ENCODE measurements around the gene NAV3.

Gene NAV3

GRCh38 chr12:77925536-77926108 is 94.9 kb downstream of the NAV3 start:
- Histone ChIP-seq H3K9ac (ENCODE audit: low read depth, low read length) (no peak overlapping the region), H3K27ac (ENCODE audit: low read depth, low read length) (no peak overlapping the region), H3K4me3 (ENCODE audit: low read depth, low read length) (no peak overlapping the region), H3K4me1 (ENCODE audit: control insufficient read depth, insufficient read depth, low read length) (peaks cover 12% of the 10 kb centered on the region), H3K27me3 (ENCODE audit: control insufficient read depth, insufficient read depth, low read length) (no peaks in the 10 kb centered on the region), H3K36me3 (ENCODE audit: control insufficient read depth, insufficient read depth, low read length) (no peaks in the 10 kb centered on the region), H3K9me3 (ENCODE audit: control insufficient read depth, insufficient read depth, low read length) (no peaks in the 10 kb centered on the region)

GRCh38 chr12:77928078-77928477 is 97.4 kb downstream of the NAV3 start:
- peaks cover 12% of the 10 kb centered on the region for H3K4me1 ChIP-seq (ENCODE audit: control insufficient read depth, insufficient read depth, low read length)

GRCh38 chr12:77932216-77932615 is 101.5 kb downstream of the NAV3 start:
- H3K27ac ChIP-seq (ENCODE audit: low read depth, low read length): no peak overlapping the region
- H3K9ac ChIP-seq (ENCODE audit: low read depth, low read length): no peak overlapping the region
- H3K36me3 ChIP-seq (ENCODE audit: control insufficient read depth, insufficient read depth, low read length): no peaks in the 10 kb centered on the region
- no peaks in the 10 kb centered on the region for H3K27me3 ChIP-seq (ENCODE audit: control insufficient read depth, insufficient read depth, low read length)
- H3K9me3 ChIP-seq (ENCODE audit: control insufficient read depth, insufficient read depth, low read length): no peaks in the 10 kb centered on the region
- H3K4me1 ChIP-seq (ENCODE audit: control insufficient read depth, insufficient read depth, low read length): no peaks in the 10 kb centered on the region
- H3K4me3 ChIP-seq (ENCODE audit: low read depth, low read length): no peak overlapping the region

More at GRCh38 chr12:77928078-77928477, 97.4 kb downstream of the NAV3 start:
- H3K4me3 ChIP-seq (ENCODE audit: low read depth, low read length): no peak overlapping the region
- H3K36me3 ChIP-seq (ENCODE audit: control insufficient read depth, insufficient read depth, low read length): no peaks in the 10 kb centered on the region
- no peak overlapping the region for H3K27ac ChIP-seq (ENCODE audit: low read depth, low read length)
- H3K27me3 ChIP-seq (ENCODE audit: control insufficient read depth, insufficient read depth, low read length): no peaks in the 10 kb centered on the region
- H3K9me3 ChIP-seq (ENCODE audit: control insufficient read depth, insufficient read depth, low read length): no peaks in the 10 kb centered on the region
- no peak overlapping the region for H3K9ac ChIP-seq (ENCODE audit: low read depth, low read length)

- no peak overlapping the region for H3K4me3 ChIP-seq (ENCODE audit: low read depth, low read length)
- no peaks in the 10 kb centered on the region for H3K36me3 ChIP-seq (ENCODE audit: control insufficient read depth, insufficient read depth, low read length)
- H3K9ac ChIP-seq (ENCODE audit: low read depth, low read length): no peak overlapping the region
- no peaks in the 10 kb centered on the region for H3K9me3 ChIP-seq (ENCODE audit: control insufficient read depth, insufficient read depth, low read length)
- H3K27ac ChIP-seq (ENCODE audit: low read depth, low read length): no peak overlapping the region
- H3K4me1 ChIP-seq (ENCODE audit: control insufficient read depth, insufficient read depth, low read length): peaks cover 8% of the 10 kb centered on the region; the same call in 1 of the 2 replicates
- H3K27me3 ChIP-seq (ENCODE audit: control insufficient read depth, insufficient read depth, low read length): no peaks in the 10 kb centered on the region
These were observed 107.6 kb downstream of the NAV3 start for GRCh38 chr12:77938301-77938700.

GRCh38 chr12:77940011-77940423 is 109.3 kb downstream of the NAV3 start:
- Histone ChIP-seq H3K4me3 (ENCODE audit: low read depth, low read length) (no peak overlapping the region; the same call in 1 of the 2 replicates), H3K4me1 (ENCODE audit: control insufficient read depth, insufficient read depth, low read length) (peaks cover 8% of the 10 kb centered on the region; the same call in 1 of the 2 replicates), H3K36me3 (ENCODE audit: control insufficient read depth, insufficient read depth, low read length) (no peaks in the 10 kb centered on the region), H3K9me3 (ENCODE audit: control insufficient read depth, insufficient read depth, low read length) (no peaks in the 10 kb centered on the region), H3K27ac (ENCODE audit: low read depth, low read length) (peak overlapping the region; percentile 77), H3K27me3 (ENCODE audit: control insufficient read depth, insufficient read depth, low read length) (no peaks in the 10 kb centered on the region), H3K9ac (ENCODE audit: low read depth, low read length) (0 out of 2 replicates have a peak overlapping the region, but pooled peaks have one; percentile 11)

GRCh38 chr12:77940567-77940966 is 109.9 kb downstream of the NAV3 start:
- Histone ChIP-seq H3K36me3 (ENCODE audit: control insufficient read depth, insufficient read depth, low read length) (no peaks in the 10 kb centered on the region), H3K27ac (ENCODE audit: low read depth, low read length) (peak overlapping the region; percentile 77), H3K4me3 (ENCODE audit: low read depth, low read length) (peak overlapping the region; percentile 7; the same call in 1 of the 2 replicates), H3K27me3 (ENCODE audit: control insufficient read depth, insufficient read depth, low read length) (no peaks in the 10 kb centered on the region), H3K4me1 (ENCODE audit: control insufficient read depth, insufficient read depth, low read length) (peaks cover 8% of the 10 kb centered on the region; the same call in 1 of the 2 replicates), H3K9me3 (ENCODE audit: control insufficient read depth, insufficient read depth, low read length) (no peaks in the 10 kb centered on the region), H3K9ac (ENCODE audit: low read depth, low read length) (no peak overlapping the region)

GRCh38 chr12:77941401-77941800 is 110.7 kb downstream of the NAV3 start:
- no peak overlapping the region for H3K27ac ChIP-seq (ENCODE audit: low read depth, low read length)
- H3K9ac ChIP-seq (ENCODE audit: low read depth, low read length): no peak overlapping the region
- no peaks in the 10 kb centered on the region for H3K36me3 ChIP-seq (ENCODE audit: control insufficient read depth, insufficient read depth, low read length)
- no peak overlapping the region for H3K4me3 ChIP-seq (ENCODE audit: low read depth, low read length)
- no peaks in the 10 kb centered on the region for H3K27me3 ChIP-seq (ENCODE audit: control insufficient read depth, insufficient read depth, low read length)
- H3K9me3 ChIP-seq (ENCODE audit: control insufficient read depth, insufficient read depth, low read length): no peaks in the 10 kb centered on the region
- peaks cover 8% of the 10 kb centered on the region; the same call in 1 of the 2 replicates for H3K4me1 ChIP-seq (ENCODE audit: control insufficient read depth, insufficient read depth, low read length)

- Histone ChIP-seq H3K9ac (ENCODE audit: low read depth, low read length) (no peak overlapping the region), H3K36me3 (ENCODE audit: control insufficient read depth, insufficient read depth, low read length) (no peaks in the 10 kb centered on the region), H3K27me3 (ENCODE audit: control insufficient read depth, insufficient read depth, low read length) (no peaks in the 10 kb centered on the region), H3K4me1 (ENCODE audit: control insufficient read depth, insufficient read depth, low read length) (peaks cover 14% of the 10 kb centered on the region; the same call in 1 of the 2 replicates), H3K9me3 (ENCODE audit: control insufficient read depth, insufficient read depth, low read length) (no peaks in the 10 kb centered on the region), H3K4me3 (ENCODE audit: low read depth, low read length) (no peak overlapping the region), H3K27ac (ENCODE audit: low read depth, low read length) (no peak overlapping the region)
These were observed 112.8 kb downstream of the NAV3 start for GRCh38 chr12:77943466-77943865.

- Histone ChIP-seq H3K4me1 (ENCODE audit: control insufficient read depth, insufficient read depth, low read length) (peaks cover 6% of the 10 kb centered on the region; the same call in 1 of the 2 replicates), H3K27me3 (ENCODE audit: control insufficient read depth, insufficient read depth, low read length) (no peaks in the 10 kb centered on the region), H3K27ac (ENCODE audit: low read depth, low read length) (no peak overlapping the region), H3K9me3 (ENCODE audit: control insufficient read depth, insufficient read depth, low read length) (no peaks in the 10 kb centered on the region), H3K9ac (ENCODE audit: low read depth, low read length) (no peak overlapping the region), H3K4me3 (ENCODE audit: low read depth, low read length) (no peak overlapping the region), H3K36me3 (ENCODE audit: control insufficient read depth, insufficient read depth, low read length) (no peaks in the 10 kb centered on the region)
These were observed 115.9 kb downstream of the NAV3 start for GRCh38 chr12:77946541-77947061.

GRCh38 chr12:77947330-77947729 is 116.6 kb downstream of the NAV3 start:
- H3K4me1 ChIP-seq (ENCODE audit: control insufficient read depth, insufficient read depth, low read length): peaks cover 6% of the 10 kb centered on the region; the same call in 1 of the 2 replicates
- no peak overlapping the region for H3K9ac ChIP-seq (ENCODE audit: low read depth, low read length)
- H3K4me3 ChIP-seq (ENCODE audit: low read depth, low read length): no peak overlapping the region
- no peak overlapping the region for H3K27ac ChIP-seq (ENCODE audit: low read depth, low read length)
- H3K9me3 ChIP-seq (ENCODE audit: control insufficient read depth, insufficient read depth, low read length): no peaks in the 10 kb centered on the region
- H3K27me3 ChIP-seq (ENCODE audit: control insufficient read depth, insufficient read depth, low read length): no peaks in the 10 kb centered on the region
- no peaks in the 10 kb centered on the region for H3K36me3 ChIP-seq (ENCODE audit: control insufficient read depth, insufficient read depth, low read length)

GRCh38 chr12:77947746-77948145 is 117.1 kb downstream of the NAV3 start:
- H3K4me3 ChIP-seq (ENCODE audit: low read depth, low read length): no peak overlapping the region
- H3K9ac ChIP-seq (ENCODE audit: low read depth, low read length): no peak overlapping the region
- H3K27ac ChIP-seq (ENCODE audit: low read depth, low read length): no peak overlapping the region
- H3K9me3 ChIP-seq (ENCODE audit: control insufficient read depth, insufficient read depth, low read length): no peaks in the 10 kb centered on the region
- no peaks in the 10 kb centered on the region for H3K36me3 ChIP-seq (ENCODE audit: control insufficient read depth, insufficient read depth, low read length)
- H3K4me1 ChIP-seq (ENCODE audit: control insufficient read depth, insufficient read depth, low read length): peaks cover 6% of the 10 kb centered on the region; the same call in 1 of the 2 replicates
- H3K27me3 ChIP-seq (ENCODE audit: control insufficient read depth, insufficient read depth, low read length): no peaks in the 10 kb centered on the region
